GM18508 (cell line): ENCODE results near the gene CTIF.
"Not testable (repeated sequence)": the region's sequence is repeated elsewhere in the genome, so short reads cannot be mapped to it uniquely, and the experiment has no call there.

Experiments used
- ATAC-seq: cut with Tn5 transposase; IDR thresholded peaks from one replicate; pipeline ENCODE4 v1.9.1; 2021; ENCODE audit warnings: moderate number of reproducible peaks; ENCODE audit not compliant: insufficient read depth, unreplicated experiment

The CTIF gene

GRCh38 chr18:48866028-48866733 is 327.4 kb downstream of the CTIF start:
- ATAC-seq, result no peak

- no peak for ATAC-seq
These were observed 328.0 kb downstream of the CTIF start for GRCh38 chr18:48866856-48867255.

- ATAC-seq, result no peak
These were observed 329.1 kb downstream of the CTIF start for GRCh38 chr18:48867978-48868377.

- ATAC-seq, result peak; percentile 80
These were observed 329.9 kb downstream of the CTIF start for GRCh38 chr18:48868468-48869466.

GRCh38 chr18:48869591-48869990 is 330.8 kb downstream of the CTIF start:
- ATAC-seq, result no peak

GRCh38 chr18:48870926-48871325 is 332.1 kb downstream of the CTIF start:
- not testable (repeated sequence) for ATAC-seq

GRCh38 chr18:48871391-48872166 is 332.7 kb downstream of the CTIF start:
- no peak for ATAC-seq

GRCh38 chr18:48872234-48873145 is 333.7 kb downstream of the CTIF start:
- ATAC-seq, result no peak

- ATAC-seq, result no peak
These were observed 335.4 kb downstream of the CTIF start for GRCh38 chr18:48874233-48874632.

- no peak for ATAC-seq
These were observed 335.9 kb downstream of the CTIF start for GRCh38 chr18:48874701-48875162.

GRCh38 chr18:48875314-48875941 is 336.6 kb downstream of the CTIF start:
- no peak for ATAC-seq

- no peak for ATAC-seq
These were observed 337.2 kb downstream of the CTIF start for GRCh38 chr18:48875942-48876511.

- ATAC-seq, result no peak
These were observed 337.8 kb downstream of the CTIF start for GRCh38 chr18:48876590-48876989.

GRCh38 chr18:48877941-48878340 is 339.1 kb downstream of the CTIF start:
- ATAC-seq, result no peak

GRCh38 chr18:48878471-48878870 is 339.6 kb downstream of the CTIF start:
- no peak for ATAC-seq

- no peak for ATAC-seq
These were observed 340.2 kb downstream of the CTIF start for GRCh38 chr18:48879008-48879431.

GRCh38 chr18:48880931-48881330 is 342.1 kb downstream of the CTIF start:
- no peak for ATAC-seq

GRCh38 chr18:48882379-48882778 is 343.5 kb downstream of the CTIF start:
- ATAC-seq, result no peak

GRCh38 chr18:48884306-48884705 is 345.5 kb downstream of the CTIF start:
- ATAC-seq, result no peak
